RWPE1 (cell line): ENCODE results near the gene MID1.

ENCODE experiments used
- CTCF ChIA-PET: fragments of 350-600 bp; sonication (Branson Sonifier 250); formaldehyde crosslinking; extraction: SDS; loops from one replicate; lab custom pipeline; 2021; lab: Yijun Ruan, JAX
- POLR2A ChIA-PET: fragments of 400-600 bp; formaldehyde crosslinking; extraction: SDS; loops from one replicate; lab custom pipeline; 2020; ENCODE audit warnings: antibody characterized with exemption; ENCODE audit not compliant: low non-redundant PET; lab: Yijun Ruan, JAX
- DNase-seq: peaks from one replicate; pipeline ENCODE4 v3.0.0; 2012; ENCODE audit warnings: low spot score
- H3K27ac ChIP-seq: fragments of 450-650 bp; 2 replicates; pipeline ENCODE4 v1.5.1; 2017
- CTCF ChIP-seq: fragments of 450-650 bp; conservative IDR thresholded peaks from 2 replicates; pipeline ENCODE4 v1.5.1; 2017; ENCODE audit warnings: low read depth, mild to moderate bottlenecking

The MID1 gene

GRCh38 chrX:10415306-10416001 lies 204.9 kb downstream of the MID1 start:
- TF ChIP-seq CTCF: no peak
- CTCF ChIA-PET: no interaction called here
- POLR2A ChIA-PET: no interaction called here
- no peak overlapping the region for H3K27ac ChIP-seq
- DNase-seq: no peak

- ChIA-PET CTCF (no interaction called here), POLR2A (no interaction called here)
- no peak for TF ChIP-seq CTCF
- H3K27ac ChIP-seq: no peak overlapping the region
- DNase-seq: no peak
These were observed 205.5 kb downstream of the MID1 start for GRCh38 chrX:10414862-10415261.

- ChIA-PET CTCF (interaction anchor here (0.6 kb wide), 1 partner anchor 194 kb away, joined by 5 read pairs; no protein-coding TSS in a partner anchor), POLR2A (no interaction called here)
- TF ChIP-seq CTCF: no peak
- DNase-seq: no peak
- H3K27ac ChIP-seq: no peak overlapping the region
These were observed 206.1 kb downstream of the MID1 start for GRCh38 chrX:10414156-10414824.

GRCh38 chrX:10404436-10404835 lies 215.9 kb downstream of the MID1 start:
- TF ChIP-seq CTCF: no peak
- no peak overlapping the region for H3K27ac ChIP-seq
- DNase-seq: no peak
- POLR2A ChIA-PET: no interaction called here
- CTCF ChIA-PET: interaction anchor here (0.6 kb wide), 1 partner anchor 34 kb away, joined by 6 read pairs; no protein-coding TSS in a partner anchor

GRCh38 chrX:10401239-10401638 lies 219.1 kb downstream of the MID1 start:
- CTCF ChIA-PET: no interaction called here
- POLR2A ChIA-PET: no interaction called here
- H3K27ac ChIP-seq: no peak overlapping the region
- no peak for TF ChIP-seq CTCF
- no peak for DNase-seq

GRCh38 chrX:10399043-10399741 lies 221.2 kb downstream of the MID1 start:
- POLR2A ChIA-PET: no interaction called here
- CTCF ChIA-PET: no interaction called here
- no peak for TF ChIP-seq CTCF
- DNase-seq: no peak
- no peak overlapping the region for H3K27ac ChIP-seq
